ENCODE measurements around the gene ST6GAL1. TPM values are rescaled to one million over a fixed set of nuclear protein-coding genes. Genes with fewer than 3 reads are reported as not detected.

Gene ST6GAL1
- total and polyA plus RNA-seq, 10 of the 15 experiments (the other 5 are each of a cell fraction or from before 2014, with no cell fraction given), result 74.2 to 248 (median 149) TPM

- ATAC-seq, result no peak
- H3K9ac ChIP-seq (ENCODE audit: control insufficient read depth, insufficient read depth, low read length), result no peak overlapping the region
- SMC1A ChIA-PET (ENCODE audit: uncharacterized antibody, unreplicated experiment), result interaction anchor here (0.8 to 0.9 kb wide), 2 partner anchors 36 to 140 kb away, joined by 3 read pairs; no protein-coding TSS in a partner anchor
- no peak for FAIRE-seq
- H3K4me2 ChIP-seq (ENCODE audit: control insufficient read depth, insufficient read depth), result no peak overlapping the region
- no peak overlapping the region for H2AFZ ChIP-seq (ENCODE audit: control insufficient read depth, low read depth, low read length)
- no peaks in the 10 kb centered on the region for H3K9me3 ChIP-seq (replicated peaks; ENCODE audit: control insufficient read depth, insufficient read depth, low read length)
- no peak for DNase-seq (ENCODE audit: low read depth, low spot score)
- POLR2A ChIA-PET, result interaction anchor here (0.9 kb wide), 1 partner anchor 28 kb away, joined by 3 read pairs; no protein-coding TSS in a partner anchor
- WGBS (ENCODE audit: insufficient coverage, insufficient replicate concordance, low lambda C conversion rate, missing lambda C conversion rate), result 86% methylated on average over 4 of the region's 4 CpGs
- BruUV-seq (replicated peaks), result no TSS peak
- in situ Hi-C loops (cut with MboI) (no loop called here), intact Hi-C loops (cut with micrococcal nuclease; ENCODE audit: unreplicated experiment) (no loop called here)
- RAD21 ChIA-PET (ENCODE audit: unreplicated experiment), result interaction anchor here (0.6 kb wide), 1 partner anchor 90 kb away, joined by 3 read pairs; no protein-coding TSS in a partner anchor
- H3K36me3 ChIP-seq (ENCODE audit: control insufficient read depth in 2 of 2, insufficient read depth in 2 of 2, low read length in 1 of 2), result peaks cover 6% of the 10 kb centered on the region in 2 experiments; a peak in 3 of 4 replicates
- CTCF ChIA-PET, result interaction anchor here (0.7 to 1.4 kb wide), 2 partner anchors 11 to 26 kb away, joined by 3 to 5 read pairs; no protein-coding TSS in a partner anchor
- peaks cover 28% of the 10 kb centered on the region for H3K4me1 ChIP-seq (ENCODE audit: control insufficient read depth, insufficient read depth, low read length)
- H3K27me3 ChIP-seq (replicated peaks in 1 of 2; ENCODE audit: control insufficient read depth in 2 of 2, insufficient read depth in 2 of 2, low read length in 1 of 2), result no peaks in the 10 kb centered on the region
- H3K27ac ChIP-seq (ENCODE audit: control insufficient read depth, insufficient read depth), result peak overlapping the region; percentile 37; the same call in 1 of the 2 replicates
- peaks cover 20% of the 10 kb centered on the region for H3K79me2 ChIP-seq (ENCODE audit: control insufficient read depth, insufficient read depth, low read length)
- H3K4me3 ChIP-seq, result no peak overlapping the region
- TF ChIP-seq BACH1 (IDR thresholded peaks at IDR 0.05; ENCODE audit: borderline replicate concordance) (no peak), RUNX3 (IDR thresholded peaks at IDR 0.05; ENCODE audit: low read length) (peak; percentile 27; the same call in 1 of the 2 replicates), RB1 (IDR thresholded peaks at IDR 0.05; ENCODE audit: borderline replicate concordance) (no peak), CBX5 (IDR thresholded peaks at IDR 0.05; ENCODE audit: low read depth) (no peak), MEF2B (IDR thresholded peaks at IDR 0.05; ENCODE audit: partially characterized antibody, poor library complexity, severe bottlenecking) (no peak), FOXK2 (IDR thresholded peaks at IDR 0.05) (no peak)
- H4K20me1 ChIP-seq (ENCODE audit: control insufficient read depth, insufficient read depth), result no peaks in the 10 kb centered on the region
Measured at GRCh38 chr3:186960347-186960746, 30.0 kb downstream of the ST6GAL1 start.

GRCh38 chr3:186962445-186962844 lies 32.1 kb downstream of the ST6GAL1 start:
- Histone ChIP-seq H3K4me1 (ENCODE audit: control insufficient read depth, insufficient read depth, low read length) (peaks cover 32% of the 10 kb centered on the region), H3K9ac (ENCODE audit: control insufficient read depth, insufficient read depth, low read length) (no peak overlapping the region), H2AFZ (ENCODE audit: control insufficient read depth, low read depth, low read length) (no peak overlapping the region), H3K79me2 (ENCODE audit: control insufficient read depth, insufficient read depth, low read length) (peaks cover 12% of the 10 kb centered on the region), H4K20me1 (ENCODE audit: control insufficient read depth, insufficient read depth) (no peaks in the 10 kb centered on the region), H3K27me3 (replicated peaks in 1 of 2; ENCODE audit: control insufficient read depth in 2 of 2, insufficient read depth in 2 of 2, low read length in 1 of 2) (no peaks in the 10 kb centered on the region), H3K9me3 (replicated peaks; ENCODE audit: control insufficient read depth, insufficient read depth, low read length) (no peaks in the 10 kb centered on the region), H3K4me2 (ENCODE audit: control insufficient read depth, insufficient read depth) (no peak overlapping the region), H3K4me3 (no peak overlapping the region), H3K36me3 (ENCODE audit: control insufficient read depth in 2 of 2, insufficient read depth in 2 of 2, low read length in 1 of 2) (peaks cover 9 to 13% of the 10 kb centered on the region in 2 experiments), H3K27ac (ENCODE audit: control insufficient read depth, insufficient read depth) (no peak overlapping the region)
- RAD21 ChIA-PET (ENCODE audit: unreplicated experiment), result interaction anchor here (1.5 kb wide), 1 partner anchor 31 kb away, joined by 3 read pairs; no protein-coding TSS in a partner anchor
- in situ Hi-C loops (cut with MboI) (no loop called here), intact Hi-C loops (cut with micrococcal nuclease; ENCODE audit: unreplicated experiment) (no loop called here)
- WGBS (ENCODE audit: insufficient coverage, insufficient replicate concordance, low lambda C conversion rate, missing lambda C conversion rate), result 92% methylated on average over 1 of the region's 1 CpG
- CTCF ChIA-PET, result interaction anchor here (0.9 kb wide), 1 partner anchor 14 kb away, joined by 3 read pairs; no protein-coding TSS in a partner anchor
- no TSS peak for BruUV-seq (replicated peaks)
- FAIRE-seq (no peak), ATAC-seq (no peak), DNase-seq (ENCODE audit: low read depth, low spot score) (no peak)
- POLR2A ChIA-PET, result no interaction called here
- SMC1A ChIA-PET (ENCODE audit: uncharacterized antibody, unreplicated experiment), result interaction anchor here (1.2 to 1.3 kb wide), 2 partner anchors 10 to 113 kb away, joined by 3 to 4 read pairs; no protein-coding TSS in a partner anchor
- TF ChIP-seq YY1 (IDR thresholded peaks at IDR 0.05; ENCODE audit: low read depth, low read length) (no peak), ZBTB40 (IDR thresholded peaks at IDR 0.05; ENCODE audit: borderline replicate concordance) (no peak), BACH1 (IDR thresholded peaks at IDR 0.05; ENCODE audit: borderline replicate concordance) (no peak), NRF1 (conservative IDR thresholded peaks at IDR 0.05; ENCODE audit: low read depth, low read length) (no peak), SRF (IDR thresholded peaks at IDR 0.05; ENCODE audit: low read depth in 2 of 2, low read length in 2 of 2) (no peak), NR2C1 (IDR thresholded peaks at IDR 0.05) (no peak), ATF3 (IDR thresholded peaks at IDR 0.05; ENCODE audit: borderline replicate concordance, extremely low read depth, low read depth, low read length) (no peak), IRF4 (IDR thresholded peaks at IDR 0.05; ENCODE audit: low read depth, low read length) (no peak)

Measured in GM12878 (cell line).